K562 (cell line): ENCODE data around the gene TRIM38. TPM values are rescaled to one million over a fixed set of nuclear protein-coding genes. Genes with fewer than 3 reads are reported as not detected.

Source experiments
- BMI1 ChIP-seq: fragments of 150-350 bp; IDR thresholded peaks from 2 replicates; pipeline ENCODE4 v1.6.1; 2014; ENCODE audit warnings: low read length
- CCAR2 ChIP-seq: fragments of 200-400 bp; formaldehyde crosslinking; IDR thresholded peaks from 2 replicates; pipeline ENCODE4 v1.6.1; 2017; ENCODE audit warnings: mild to moderate bottlenecking, low read depth, low read length
- CREM ChIP-seq: IDR thresholded peaks from 2 replicates; pipeline ENCODE4 v1.6.1; 2014; ENCODE audit warnings: antibody characterized with exemption, low read depth
- GABPB2 ChIP-seq: fragments of 250-450 bp; sonication (Bioruptor Pico); conservative IDR thresholded peaks from 2 replicates; pipeline ENCODE4 v1.5.1; 2021; ENCODE audit warnings: mild to moderate bottlenecking
- GATAD2B ChIP-seq: fragments of 450-650 bp; IDR thresholded peaks from 2 replicates; pipeline ENCODE4 v1.6.1; 2017; ENCODE audit warnings: mild to moderate bottlenecking, borderline replicate concordance
- LCOR ChIP-seq: sonication (generic); formaldehyde crosslinking; IDR thresholded peaks from 2 replicates; pipeline ENCODE4 v1.8.0; 2022; ENCODE audit warnings: mild to moderate bottlenecking, missing genetic modification reagents
- MECOM ChIP-seq: fragments of 250-450 bp; sonication (Bioruptor Pico); IDR thresholded peaks from 2 replicates; pipeline ENCODE4 v1.8.0; 2022; ENCODE audit warnings: inconsistent platforms
- MIER1 ChIP-seq: fragments of 450-650 bp; IDR thresholded peaks from 2 replicates; pipeline ENCODE4 v1.6.1; 2016; ENCODE audit warnings: antibody characterized with exemption, mild to moderate bottlenecking, low read depth
- POLR3G ChIP-seq: IDR thresholded peaks from 2 replicates; pipeline ENCODE4 v1.6.1; 2011; ENCODE audit not compliant: insufficient read length, insufficient replicate concordance; ENCODE audit errors: extremely low read depth
- PPARD ChIP-seq: fragments of 250-450 bp; sonication (Bioruptor Pico); IDR thresholded peaks from 2 replicates; pipeline ENCODE4 v1.8.0; 2022; ENCODE audit warnings: inconsistent platforms, mild to moderate bottlenecking, moderate library complexity
- RB1 ChIP-seq: fragments of 450-650 bp; IDR thresholded peaks from 2 replicates; pipeline ENCODE4 v1.6.1; 2017; ENCODE audit warnings: low read depth, mild to moderate bottlenecking
- RBM34 ChIP-seq: fragments of 200-400 bp; formaldehyde crosslinking; IDR thresholded peaks from 2 replicates; pipeline ENCODE4 v1.6.1; 2018; ENCODE audit warnings: low read length, borderline replicate concordance; ENCODE audit not compliant: insufficient read depth
- SRSF1 ChIP-seq: fragments of 200-400 bp; formaldehyde crosslinking; IDR thresholded peaks from 2 replicates; pipeline ENCODE4 v1.6.1; 2017; ENCODE audit warnings: mild to moderate bottlenecking, low read depth, low read length, moderate library complexity
- TCF7 ChIP-seq: sonication (generic); IDR thresholded peaks from 2 replicates; pipeline ENCODE4 v1.6.1; 2016; ENCODE audit warnings: antibody characterized with exemption, borderline replicate concordance
- THAP12 ChIP-seq: fragments of 250-450 bp; sonication (Bioruptor Pico); IDR thresholded peaks from 2 replicates; pipeline ENCODE4 v1.9.0; 2021; ENCODE audit warnings: mild to moderate bottlenecking, inconsistent platforms
- ZBTB1 ChIP-seq: sonication (generic); formaldehyde crosslinking; IDR thresholded peaks from 2 replicates; pipeline ENCODE4 v1.8.1; 2023; ENCODE audit warnings: missing genetic modification reagents, low read depth, mild to moderate bottlenecking, borderline replicate concordance
- ZNF507 ChIP-seq: conservative IDR thresholded peaks from 2 replicates; pipeline ENCODE4 v1.6.1; 2017; ENCODE audit warnings: missing genetic modification characterization, missing compliant biosample characterization
- ZNF766 ChIP-seq: fragments of 200-800 bp; sonication (Bioruptor generic); conservative IDR thresholded peaks from 2 replicates; pipeline ENCODE4 v1.6.1; 2016; ENCODE audit warnings: missing genetic modification characterization, missing compliant biosample characterization
- polyA plus RNA-seq, 8 experiments: library from polyadenylated mRNA; depleted of rRNA in 4 of 8; stranded (reverse) in 5 of 8; unstranded in 3 of 8; fragments of >200 nt; fragmentation: Nextera tagmentation in 2 of 8; fragmentation: Illumina TruSeq in 1 of 8; extraction: Ambion mirVana in 2 of 8; extraction: Trizol in 1 of 8; gene quantifications; 2 replicates each; pipeline versions ENCODE4 v1.2.1 to v1.2.3, GENCODE V29; 2011 to 2014; ENCODE audit warnings: inconsistent platforms in 1 of 8, missing spikeins in 1 of 8
- total RNA-seq, 7 experiments: library from RNA; depleted of rRNA in 6 of 7; stranded (reverse); fragments of >200 nt in 6 of 7; fragmentation: Illumina TruSeq in 2 of 7; extraction: Trizol in 2 of 7; gene quantifications; 2 replicates each; pipeline versions ENCODE4 v1.2.1 to v1.2.3, GENCODE V29; 2011 to 2021; ENCODE audit warnings: low replicate concordance in 1 of 7
- TF ChIP-seq, protein P1 (sequence below): conservative IDR thresholded peaks from 2 replicates; pipeline ENCODE4 v1.6.1; 2011; ENCODE audit warnings: low read depth, mild to moderate bottlenecking, low read length; ENCODE audit not compliant: control insufficient read depth
- TF ChIP-seq, protein P2 (sequence below): fragments of 450-650 bp; IDR thresholded peaks from 2 replicates; pipeline ENCODE4 v1.6.1; 2016
- TF ChIP-seq, protein P3 (sequence below): sonication (generic); formaldehyde crosslinking; IDR thresholded peaks from 2 replicates; pipeline ENCODE4 v1.8.0; 2022; ENCODE audit warnings: missing genetic modification reagents, mild to moderate bottlenecking, moderate library complexity, borderline replicate concordance
- TF ChIP-seq, protein P4 (sequence below): sonication (generic); formaldehyde crosslinking; IDR thresholded peaks from 2 replicates; pipeline ENCODE4 v1.8.0; 2022; ENCODE audit warnings: mild to moderate bottlenecking, missing genetic modification reagents

The TRIM38 gene
- total and polyA plus RNA-seq, 9 of the 15 experiments (the other 6 are each of a cell fraction or from before 2014, with no cell fraction given), result 1.7 to 6.7 (median 6.3) TPM

- TF ChIP-seq TCF7, result no peak
- TF ChIP-seq, protein P1, sequence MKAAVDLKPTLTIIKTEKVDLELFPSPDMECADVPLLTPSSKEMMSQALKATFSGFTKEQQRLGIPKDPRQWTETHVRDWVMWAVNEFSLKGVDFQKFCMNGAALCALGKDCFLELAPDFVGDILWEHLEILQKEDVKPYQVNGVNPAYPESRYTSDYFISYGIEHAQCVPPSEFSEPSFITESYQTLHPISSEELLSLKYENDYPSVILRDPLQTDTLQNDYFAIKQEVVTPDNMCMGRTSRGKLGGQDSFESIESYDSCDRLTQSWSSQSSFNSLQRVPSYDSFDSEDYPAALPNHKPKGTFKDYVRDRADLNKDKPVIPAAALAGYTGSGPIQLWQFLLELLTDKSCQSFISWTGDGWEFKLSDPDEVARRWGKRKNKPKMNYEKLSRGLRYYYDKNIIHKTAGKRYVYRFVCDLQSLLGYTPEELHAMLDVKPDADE, result peak; percentile 49; the same call in 1 of the 2 replicates
- no peak; the same call in 1 of the 2 replicates for TF ChIP-seq RB1
- no peak for TF ChIP-seq POLR3G
- TF ChIP-seq PPARD (CRISPR knock-in tag), result no peak
- TF ChIP-seq CCAR2, result no peak
- TF ChIP-seq GATAD2B, result no peak
- no peak; the same call in 1 of the 2 replicates for TF ChIP-seq GABPB2 (CRISPR knock-in tag)
- no peak for TF ChIP-seq ZNF507 (tag)
- TF ChIP-seq, protein P2, sequence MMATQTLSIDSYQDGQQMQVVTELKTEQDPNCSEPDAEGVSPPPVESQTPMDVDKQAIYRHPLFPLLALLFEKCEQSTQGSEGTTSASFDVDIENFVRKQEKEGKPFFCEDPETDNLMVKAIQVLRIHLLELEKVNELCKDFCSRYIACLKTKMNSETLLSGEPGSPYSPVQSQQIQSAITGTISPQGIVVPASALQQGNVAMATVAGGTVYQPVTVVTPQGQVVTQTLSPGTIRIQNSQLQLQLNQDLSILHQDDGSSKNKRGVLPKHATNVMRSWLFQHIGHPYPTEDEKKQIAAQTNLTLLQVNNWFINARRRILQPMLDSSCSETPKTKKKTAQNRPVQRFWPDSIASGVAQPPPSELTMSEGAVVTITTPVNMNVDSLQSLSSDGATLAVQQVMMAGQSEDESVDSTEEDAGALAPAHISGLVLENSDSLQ, result no peak
- peak; percentile 81 for TF ChIP-seq CREM
- TF ChIP-seq, protein P3, sequence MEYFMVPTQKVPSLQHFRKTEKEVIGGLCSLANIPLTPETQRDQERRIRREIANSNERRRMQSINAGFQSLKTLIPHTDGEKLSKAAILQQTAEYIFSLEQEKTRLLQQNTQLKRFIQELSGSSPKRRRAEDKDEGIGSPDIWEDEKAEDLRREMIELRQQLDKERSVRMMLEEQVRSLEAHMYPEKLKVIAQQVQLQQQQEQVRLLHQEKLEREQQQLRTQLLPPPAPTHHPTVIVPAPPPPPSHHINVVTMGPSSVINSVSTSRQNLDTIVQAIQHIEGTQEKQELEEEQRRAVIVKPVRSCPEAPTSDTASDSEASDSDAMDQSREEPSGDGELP (CRISPR knock-in tag), result peak; percentile 79
- TF ChIP-seq MECOM (CRISPR knock-in tag), result no peak
- TF ChIP-seq ZNF766 (CRISPR knock-in tag), result peak; percentile 9; the same call in 1 of the 2 replicates
- TF ChIP-seq BMI1, result no peak
- TF ChIP-seq RBM34, result no peak
- TF ChIP-seq MIER1, result no peak
- TF ChIP-seq SRSF1, result no peak
- TF ChIP-seq LCOR, result no peak
- TF ChIP-seq, protein P4, sequence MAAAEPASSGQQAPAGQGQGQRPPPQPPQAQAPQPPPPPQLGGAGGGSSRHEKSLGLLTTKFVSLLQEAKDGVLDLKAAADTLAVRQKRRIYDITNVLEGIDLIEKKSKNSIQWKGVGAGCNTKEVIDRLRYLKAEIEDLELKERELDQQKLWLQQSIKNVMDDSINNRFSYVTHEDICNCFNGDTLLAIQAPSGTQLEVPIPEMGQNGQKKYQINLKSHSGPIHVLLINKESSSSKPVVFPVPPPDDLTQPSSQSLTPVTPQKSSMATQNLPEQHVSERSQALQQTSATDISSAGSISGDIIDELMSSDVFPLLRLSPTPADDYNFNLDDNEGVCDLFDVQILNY (CRISPR knock-in tag), result peak; percentile 14; the same call in 1 of the 2 replicates
- peak; percentile 90 for TF ChIP-seq ZBTB1 (CRISPR knock-in tag)
- TF ChIP-seq THAP12, result peak; percentile 85
These were observed 70.7 kb downstream of the TRIM38 start (continued) for GRCh38 chr6:26033085-26033940.
